Mammary epithelial cell (primary cell): ENCODE results near the gene MLXIP.

Source experiments
- EZH2 ChIP-seq: IDR thresholded peaks from 2 replicates; pipeline ENCODE4 v1.6.1; 2012; ENCODE audit warnings: low read length, inconsistent platforms, borderline replicate concordance
- TF ChIP-seq, protein P1 (sequence below), 2 donors: IDR thresholded peaks in 1 of 2; conservative IDR thresholded peaks in 1 of 2; 2 replicates each; pipeline ENCODE4 v1.5.1; 2011 to 2012; ENCODE audit warnings: inconsistent platforms in 2 of 2, low read length in 2 of 2, mild to moderate bottlenecking in 2 of 2, control low read depth in 1 of 2, low read depth in 1 of 2; ENCODE audit not compliant: insufficient read depth in 1 of 2; ENCODE audit errors: extremely low read depth in 1 of 2

DNA sequence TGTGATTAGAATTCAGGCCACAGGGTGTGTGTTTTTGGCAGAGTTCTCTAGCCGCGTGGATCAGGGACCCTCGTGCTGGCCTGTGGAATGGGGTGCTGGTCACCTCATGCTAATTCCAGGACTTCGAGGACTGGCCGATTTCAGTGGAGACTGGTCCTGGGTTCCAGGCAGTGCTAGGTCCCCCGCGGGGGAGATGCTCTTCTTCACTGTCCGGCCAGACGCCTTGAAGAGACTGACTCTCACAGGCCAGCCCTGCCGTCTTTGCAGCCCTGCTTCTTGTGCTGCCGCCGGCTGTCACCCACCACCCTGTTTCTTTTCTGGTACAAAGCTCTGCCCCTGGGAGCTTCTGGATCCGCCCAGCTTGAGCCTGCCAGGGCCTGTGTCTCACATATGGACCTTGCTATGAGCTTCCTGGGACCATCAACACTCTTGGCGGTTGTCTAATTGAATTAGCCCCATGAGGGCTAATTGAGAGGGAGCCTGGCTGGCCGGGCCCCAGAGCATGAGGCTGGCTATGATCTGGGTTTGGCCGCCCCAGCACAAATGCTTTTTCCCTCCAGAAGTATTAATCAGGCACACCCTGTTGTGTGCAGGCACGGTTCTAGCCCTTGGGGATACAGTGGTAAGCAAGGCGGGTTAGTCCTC lies 8.2 kb downstream of the MLXIP start:
- TF ChIP-seq EZH2: no peak
- TF ChIP-seq, protein P1, sequence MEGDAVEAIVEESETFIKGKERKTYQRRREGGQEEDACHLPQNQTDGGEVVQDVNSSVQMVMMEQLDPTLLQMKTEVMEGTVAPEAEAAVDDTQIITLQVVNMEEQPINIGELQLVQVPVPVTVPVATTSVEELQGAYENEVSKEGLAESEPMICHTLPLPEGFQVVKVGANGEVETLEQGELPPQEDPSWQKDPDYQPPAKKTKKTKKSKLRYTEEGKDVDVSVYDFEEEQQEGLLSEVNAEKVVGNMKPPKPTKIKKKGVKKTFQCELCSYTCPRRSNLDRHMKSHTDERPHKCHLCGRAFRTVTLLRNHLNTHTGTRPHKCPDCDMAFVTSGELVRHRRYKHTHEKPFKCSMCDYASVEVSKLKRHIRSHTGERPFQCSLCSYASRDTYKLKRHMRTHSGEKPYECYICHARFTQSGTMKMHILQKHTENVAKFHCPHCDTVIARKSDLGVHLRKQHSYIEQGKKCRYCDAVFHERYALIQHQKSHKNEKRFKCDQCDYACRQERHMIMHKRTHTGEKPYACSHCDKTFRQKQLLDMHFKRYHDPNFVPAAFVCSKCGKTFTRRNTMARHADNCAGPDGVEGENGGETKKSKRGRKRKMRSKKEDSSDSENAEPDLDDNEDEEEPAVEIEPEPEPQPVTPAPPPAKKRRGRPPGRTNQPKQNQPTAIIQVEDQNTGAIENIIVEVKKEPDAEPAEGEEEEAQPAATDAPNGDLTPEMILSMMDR (conservative IDR thresholded peaks at IDR 0.05 in 1 of 2, IDR thresholded peaks at IDR 0.05 in 1 of 2; ENCODE audit: extremely low read depth in 1 of 2, insufficient read depth in 1 of 2, low read depth in 1 of 2, low read length in 2 of 2): no peak
